Superior temporal gyrus (tissue), 1 donor: Measurements from ENCODE around the gene KLHL22.
"Not testable (repeated sequence)": the region's sequence is repeated elsewhere in the genome, so short reads cannot be mapped to it uniquely, and the experiment has no call there.

Experiments
- DNase-seq: peaks from one replicate; pipeline ENCODE4 v3.0.0-alpha.2; 2016; ENCODE audit errors: extremely low spot score

Gene KLHL22, protein sequence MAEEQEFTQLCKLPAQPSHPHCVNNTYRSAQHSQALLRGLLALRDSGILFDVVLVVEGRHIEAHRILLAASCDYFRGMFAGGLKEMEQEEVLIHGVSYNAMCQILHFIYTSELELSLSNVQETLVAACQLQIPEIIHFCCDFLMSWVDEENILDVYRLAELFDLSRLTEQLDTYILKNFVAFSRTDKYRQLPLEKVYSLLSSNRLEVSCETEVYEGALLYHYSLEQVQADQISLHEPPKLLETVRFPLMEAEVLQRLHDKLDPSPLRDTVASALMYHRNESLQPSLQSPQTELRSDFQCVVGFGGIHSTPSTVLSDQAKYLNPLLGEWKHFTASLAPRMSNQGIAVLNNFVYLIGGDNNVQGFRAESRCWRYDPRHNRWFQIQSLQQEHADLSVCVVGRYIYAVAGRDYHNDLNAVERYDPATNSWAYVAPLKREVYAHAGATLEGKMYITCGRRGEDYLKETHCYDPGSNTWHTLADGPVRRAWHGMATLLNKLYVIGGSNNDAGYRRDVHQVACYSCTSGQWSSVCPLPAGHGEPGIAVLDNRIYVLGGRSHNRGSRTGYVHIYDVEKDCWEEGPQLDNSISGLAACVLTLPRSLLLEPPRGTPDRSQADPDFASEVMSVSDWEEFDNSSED

GRCh38 chr22:20494978-20495860, at the start of gene KLHL22:
TSS of gene KLHL22 (minus strand) at chr22:20495795. CDS start at chr22:20489211, 6,584 bp downstream.
- peak; percentile 41 for DNase-seq

- not testable (repeated sequence) for DNase-seq
Measured at GRCh38 chr22:20545318-20545634, 49.7 kb upstream of the KLHL22 start.

- DNase-seq, result no peak
Measured at GRCh38 chr22:20542736-20543135, 47.1 kb upstream of the KLHL22 start.

DNA sequence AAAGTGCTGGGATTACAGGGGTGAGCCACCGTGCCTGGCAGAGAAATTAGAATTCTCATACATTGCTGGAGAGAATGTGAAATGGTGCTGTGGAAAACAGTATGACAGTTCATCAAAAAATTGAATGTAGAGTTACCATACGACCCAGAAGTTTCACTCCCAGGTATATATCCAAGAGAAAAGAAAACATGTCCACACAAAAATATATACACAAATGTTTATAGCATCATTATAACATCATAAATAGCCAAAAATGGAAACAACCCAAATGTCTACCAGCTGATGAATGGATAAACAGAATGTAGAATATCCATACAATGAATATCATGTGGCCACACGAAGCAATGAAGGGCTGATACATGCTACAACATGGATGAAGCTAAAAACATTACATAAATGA, 46.5 kb upstream of the KLHL22 start:
- no peak for DNase-seq

- DNase-seq, result not testable (repeated sequence)
Measured at GRCh38 chr22:20538875-20539274, 43.3 kb upstream of the KLHL22 start.

GRCh38 chr22:20537983-20538382, 42.4 kb upstream of the KLHL22 start:
- no peak for DNase-seq

- no peak for DNase-seq
Measured at GRCh38 chr22:20537325-20537756, 41.7 kb upstream of the KLHL22 start.

DNA sequence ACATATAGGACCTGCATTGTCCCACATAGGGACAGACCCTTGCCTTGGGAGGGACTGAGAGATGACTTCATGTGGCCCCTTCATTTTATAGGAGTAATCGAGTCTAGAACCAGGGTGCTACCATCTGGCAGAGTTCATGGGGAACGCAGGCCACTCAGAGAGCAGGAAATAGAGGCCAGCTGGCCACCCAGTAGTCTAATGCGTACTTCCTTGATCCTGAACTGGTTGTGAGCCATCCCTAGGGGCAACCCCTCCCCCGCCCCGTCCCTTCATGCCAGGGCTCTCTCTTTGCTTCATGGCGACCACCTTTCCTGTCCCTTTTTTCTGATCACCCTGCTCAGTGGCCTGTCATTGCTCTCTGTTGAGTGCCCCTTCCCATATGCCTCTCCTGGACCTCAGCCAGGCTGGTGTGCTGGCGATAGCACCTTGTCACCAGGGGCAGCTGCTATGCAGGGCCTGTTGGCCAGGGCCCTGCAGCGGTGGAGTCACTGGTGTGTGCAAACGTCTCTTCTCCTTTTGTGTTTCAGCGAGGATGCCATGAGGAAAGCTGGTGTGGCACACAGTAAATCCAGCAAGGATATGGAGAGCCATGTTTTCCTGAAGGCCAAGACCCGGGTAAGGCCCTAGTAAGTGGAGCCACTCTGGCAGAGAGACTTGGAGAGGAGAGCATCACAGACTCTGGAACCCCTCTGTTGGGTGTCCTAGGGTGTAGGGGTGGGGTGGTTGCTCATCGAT, 41.2 kb upstream of the KLHL22 start:
- DNase-seq, result no peak

DNA sequence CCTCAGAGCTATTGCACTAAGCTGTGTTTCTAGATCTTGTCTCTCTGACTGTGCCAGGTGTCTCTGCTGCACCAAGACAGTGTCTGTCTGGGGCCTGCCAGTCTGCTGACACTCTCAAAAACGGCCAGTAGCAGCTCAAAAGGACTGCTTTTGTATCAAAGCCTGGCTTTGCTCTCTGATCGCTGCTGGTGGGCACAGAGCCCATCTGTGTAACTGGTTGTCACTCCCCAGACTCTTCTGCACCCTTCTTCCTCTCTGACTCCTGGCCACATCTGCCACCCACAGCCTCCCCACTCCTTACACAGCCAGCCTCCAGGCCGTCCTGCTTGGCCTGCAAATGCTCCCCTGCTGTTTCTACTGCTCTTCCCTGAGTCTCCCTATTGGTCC, 38.3 kb upstream of the KLHL22 start:
- peak; percentile 64 for DNase-seq

DNA sequence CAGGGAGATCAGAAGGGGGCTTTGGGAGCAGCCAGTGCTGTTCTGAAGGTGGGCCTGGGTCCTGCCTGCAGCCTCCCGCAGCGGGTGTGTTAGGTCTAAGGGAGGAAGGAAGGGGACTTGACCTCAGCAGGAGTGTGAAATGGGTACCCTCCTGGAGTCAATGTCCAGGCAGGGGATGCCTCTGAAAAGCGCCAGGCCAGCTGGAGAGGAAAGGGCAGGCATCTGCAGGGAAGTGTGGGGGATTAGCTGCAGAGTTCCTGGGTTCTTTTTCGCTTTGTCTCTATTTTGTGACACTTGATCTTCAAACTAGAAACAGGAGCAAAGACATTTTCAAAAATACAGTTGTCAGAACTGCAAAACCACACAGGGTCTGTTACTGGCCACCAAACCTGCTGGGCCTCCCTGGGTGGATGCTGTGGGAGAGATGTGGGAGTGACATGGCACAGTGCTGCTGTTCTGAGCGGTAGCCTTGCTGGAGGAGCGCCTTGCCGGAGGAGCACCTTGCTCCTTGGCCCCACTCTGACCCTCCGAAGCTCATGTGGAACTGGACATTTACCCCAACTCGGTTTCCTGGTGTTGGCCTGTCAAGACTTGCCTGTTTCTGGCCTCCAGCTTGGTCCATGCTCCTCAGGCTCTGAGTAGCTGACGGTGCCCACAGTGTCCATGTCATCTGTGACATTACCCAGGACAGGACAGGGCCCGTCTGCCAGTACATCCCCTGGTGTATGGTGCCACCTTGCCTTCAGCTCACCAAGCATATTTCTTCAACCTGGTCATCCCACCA, 37.7 kb upstream of the KLHL22 start:
- no peak for DNase-seq

GRCh38 chr22:20532256-20532993, 36.8 kb upstream of the KLHL22 start:
- DNase-seq, result no peak

DNA sequence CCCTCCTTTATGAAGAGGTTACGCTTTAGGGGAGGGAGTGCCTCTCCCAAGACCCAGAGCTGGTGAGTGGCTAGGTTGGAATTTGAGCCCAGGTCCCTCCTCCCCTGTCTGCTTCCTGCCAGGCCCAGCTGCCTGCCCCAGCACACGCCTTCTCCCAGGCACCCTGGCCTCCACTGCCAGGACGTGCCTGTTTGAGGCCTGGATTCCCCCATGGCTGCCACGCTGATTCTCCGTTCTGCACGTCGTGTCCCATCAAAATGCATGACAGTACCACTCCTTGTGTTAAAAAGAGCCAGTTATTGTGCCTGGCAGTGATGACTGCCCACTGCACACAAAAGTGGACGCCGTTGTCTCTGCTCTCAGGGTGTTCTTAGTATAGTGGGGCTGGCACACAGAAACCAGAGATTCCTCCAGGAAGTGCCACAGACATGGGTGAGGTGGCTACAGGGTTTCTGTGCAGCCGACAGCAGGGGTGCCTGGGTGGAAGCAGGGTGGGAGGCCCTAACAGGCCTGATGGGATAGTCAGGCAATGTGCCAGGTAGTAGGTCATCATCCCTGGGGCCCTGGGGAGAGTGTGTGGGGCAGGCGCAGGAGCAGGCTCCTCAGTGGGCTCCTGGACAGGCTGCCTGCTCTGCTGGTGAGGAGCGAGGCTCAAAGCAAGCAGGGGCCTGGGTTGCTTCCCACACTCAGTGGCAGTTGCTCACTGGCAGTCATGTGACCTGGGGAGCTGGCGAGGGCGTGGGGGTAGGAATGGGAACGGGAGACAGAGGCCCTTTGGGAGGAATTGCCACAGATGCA, 36.0 kb upstream of the KLHL22 start:
- DNase-seq, result peak; percentile 62

- DNase-seq, result no peak
Measured at GRCh38 chr22:20531154-20531403, 35.5 kb upstream of the KLHL22 start.

GRCh38 chr22:20530368-20531153, 35.0 kb upstream of the KLHL22 start:
- DNase-seq, result no peak

- DNase-seq, result no peak
Measured at GRCh38 chr22:20528405-20528978, 32.9 kb upstream of the KLHL22 start.

GRCh38 chr22:20526628-20527355, 31.2 kb upstream of the KLHL22 start:
- DNase-seq, result no peak

DNA sequence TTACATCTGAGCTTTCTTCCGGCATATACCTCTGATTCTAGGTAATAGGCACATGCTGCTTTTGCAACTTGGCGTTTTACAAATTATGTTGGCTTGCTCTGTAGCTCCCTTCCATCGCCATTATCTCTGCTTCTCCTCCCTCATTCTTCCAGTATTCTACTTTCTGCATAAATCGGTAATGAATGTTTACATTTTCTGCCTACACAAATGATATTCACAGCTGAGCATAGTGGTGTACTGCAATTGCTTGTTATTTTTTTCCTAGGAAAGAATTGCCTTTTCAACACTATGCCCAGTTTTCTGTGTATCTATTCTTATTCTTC, 30.7 kb upstream of the KLHL22 start:
- no peak for DNase-seq

GRCh38 chr22:20525048-20525447, 29.5 kb upstream of the KLHL22 start:
- no peak for DNase-seq
